Panc1 (cell line): ENCODE measurements around the gene PMF1. TPM values are rescaled to one million over a fixed set of nuclear protein-coding genes. Genes with fewer than 3 reads are reported as not detected.

Experiments
- ATAC-seq: fragments of 200-7000 bp; cut with Tn5 transposase; 2 replicates; pipeline ENCODE4 v1.9.1; 2020; ENCODE audit warnings: mild to moderate bottlenecking, moderate library complexity
- BruUV-seq: library from RNA; stranded (reverse); fragments of 400-500 nt; replicated peaks from 2 replicates; lab custom pipeline; 2021; lab: Mats Ljungman, UMichigan
- CTCF ChIA-PET: fragments of 300-600 bp; sonication (Branson Sonifier 250); formaldehyde crosslinking; loops from one replicate; lab custom pipeline; 2022; ENCODE audit warnings: antibody characterized with exemption; lab: Charles Lee
- POLR2A ChIA-PET: fragments of 300-600 bp; sonication (Branson Sonifier 250); formaldehyde crosslinking; loops from one replicate; lab custom pipeline; 2022; ENCODE audit warnings: antibody characterized with exemption; lab: Charles Lee
- DNase-seq: peaks from one replicate; pipeline ENCODE4 v3.0.0-alpha.2; 2010; ENCODE audit warnings: low read depth, low spot score
- H3K27ac ChIP-seq: 2 replicates; pipeline ENCODE4 v1.5.1; 2011; ENCODE audit warnings: mild to moderate bottlenecking, low read length, inconsistent platforms
- H3K27me3 ChIP-seq: fragments of 200-500 bp; sonication (Bioruptor generic); 2 replicates; pipeline ENCODE4 v1.6.0; 2014; ENCODE audit warnings: low read length, inconsistent platforms; ENCODE audit not compliant: control insufficient read depth, insufficient read depth
- H3K36me3 ChIP-seq: fragments of 200-500 bp; sonication (Bioruptor generic); 2 replicates; pipeline ENCODE4 v1.5.1; 2014; ENCODE audit warnings: inconsistent platforms, mild to moderate bottlenecking, low read length, moderate library complexity; ENCODE audit not compliant: control insufficient read depth, insufficient read depth
- H3K4me1 ChIP-seq: 2 replicates; pipeline ENCODE4 v1.5.1; 2011; ENCODE audit warnings: inconsistent platforms, mild to moderate bottlenecking, low read length, moderate library complexity; ENCODE audit not compliant: control insufficient read depth, insufficient read depth
- H3K4me3 ChIP-seq, 2 experiments: 2 replicates each; pipeline ENCODE4 v1.5.1; 2011 to 2012; ENCODE audit warnings: low read depth in 2 of 2, low read length in 2 of 2, mild to moderate bottlenecking in 2 of 2, inconsistent platforms in 1 of 2, moderate library complexity in 1 of 2
- H3K9me3 ChIP-seq: fragments of 200-500 bp; sonication (Bioruptor generic); 2 replicates; pipeline ENCODE4 v1.5.1; 2014; ENCODE audit warnings: low read depth, mild to moderate bottlenecking, inconsistent platforms, low read length, moderate library complexity; ENCODE audit not compliant: control insufficient read depth, insufficient read depth
- CTCF ChIP-seq: fragments of 450-650 bp; IDR thresholded peaks from 2 replicates; pipeline ENCODE4 v1.5.1; 2017; ENCODE audit warnings: mild to moderate bottlenecking
- POLR2AphosphoS5 ChIP-seq: IDR thresholded peaks from 2 replicates; pipeline ENCODE4 v1.6.1; 2012; ENCODE audit warnings: mild to moderate bottlenecking, low read depth, low read length, moderate library complexity
- REST ChIP-seq, 2 experiments: IDR thresholded peaks; 2 replicates each; pipeline ENCODE4 v1.6.1; 2011 to 2012; ENCODE audit warnings: low read depth in 2 of 2, control low read depth in 1 of 2, low read length in 1 of 2, mild to moderate bottlenecking in 1 of 2, moderate library complexity in 1 of 2; ENCODE audit not compliant: insufficient read depth in 1 of 2
- SIN3A ChIP-seq: IDR thresholded peaks from 2 replicates; pipeline ENCODE4 v1.6.1; 2012; ENCODE audit warnings: low read depth, mild to moderate bottlenecking, low read length, moderate library complexity, borderline replicate concordance; ENCODE audit not compliant: insufficient read depth
- TCF7L2 ChIP-seq: IDR thresholded peaks from 2 replicates; pipeline ENCODE4 v1.6.1; 2011; ENCODE audit warnings: mild to moderate bottlenecking, low read depth, low read length, inconsistent platforms
- in situ Hi-C: cut with HindIII; loops from 2 replicates; pipeline ENCODE4 v1.10.0; 2016; ENCODE audit warnings: low sequenced_read_pairs, low pct_unique_long_range_greater_than_20kb
- intact Hi-C: fragments of 100-400 bp; cut with micrococcal nuclease; formaldehyde crosslinking; loops from one replicate; pipeline ENCODE4 v1.10.0; 2022; ENCODE audit not compliant: unreplicated experiment
- total RNA-seq: library from RNA; stranded (reverse); gene quantifications from one replicate; pipeline ENCODE4 v1.2.1, GENCODE V29; 2021; ENCODE audit not compliant: unreplicated experiment

PMF1 gene
- total RNA-seq, 1 experiment from 2014 or later: 57.5 TPM

GRCh38 chr1:156228501-156228900, 15.7 kb downstream of the PMF1 start:
- no peaks in the 10 kb centered on the region for H3K9me3 ChIP-seq
- H3K27ac ChIP-seq: no peak overlapping the region
- ATAC-seq: no peak
- no peak for DNase-seq
- H3K4me1 ChIP-seq: peaks cover 6% of the 10 kb centered on the region; the same call in 1 of the 2 replicates
- peaks cover 2% of the 10 kb centered on the region; the same call in 1 of the 2 replicates for H3K36me3 ChIP-seq
- no peaks in the 10 kb centered on the region for H3K27me3 ChIP-seq
- POLR2A ChIA-PET: no interaction called here
- no peak overlapping the region for H3K4me3 ChIP-seq
- TF ChIP-seq POLR2AphosphoS5: no peak
- no peak for TF ChIP-seq REST (IDR thresholded peaks at IDR 0.05; ENCODE audit: insufficient read depth in 1 of 2, low read depth in 2 of 2, low read length in 1 of 2)
- TF ChIP-seq SIN3A: no peak
- TF ChIP-seq TCF7L2: no peak
- TF ChIP-seq CTCF: no peak
- in situ Hi-C loops: no loop called here
- intact Hi-C loops: loop anchor here (5.0 kb wide), 1 partner anchor 229 kb away; no protein-coding TSS in a partner anchor
- CTCF ChIA-PET: interaction anchor here (0.7 kb wide), 1 partner anchor 132 kb away, joined by 6 read pairs; no protein-coding TSS in a partner anchor
- BruUV-seq: no TSS peak

- POLR2A ChIA-PET: no interaction called here
- intact Hi-C loops: loop anchor here (5.0 kb wide), 1 partner anchor 227 kb away; no protein-coding TSS in a partner anchor
- in situ Hi-C loops: no loop called here
These were observed 17.1 kb downstream of the PMF1 start for GRCh38 chr1:156229809-156230472.

More at GRCh38 chr1:156229809-156230472, 17.1 kb downstream of the PMF1 start:
- DNase-seq: no peak
- TF ChIP-seq POLR2AphosphoS5: no peak
- no peak for TF ChIP-seq REST (IDR thresholded peaks at IDR 0.05; ENCODE audit: insufficient read depth in 1 of 2, low read depth in 2 of 2, low read length in 1 of 2)
- TF ChIP-seq SIN3A: no peak
- TF ChIP-seq TCF7L2: no peak
- TF ChIP-seq CTCF: no peak
- BruUV-seq: no TSS peak
- Histone ChIP-seq H3K9me3 (no peaks in the 10 kb centered on the region), H3K27me3 (no peaks in the 10 kb centered on the region), H3K4me3 (no peak overlapping the region), H3K4me1 (peaks cover 6% of the 10 kb centered on the region; the same call in 1 of the 2 replicates), H3K36me3 (no peaks in the 10 kb centered on the region), H3K27ac (no peak overlapping the region)
- CTCF ChIA-PET: no interaction called here
- no peak for ATAC-seq
